ENCODE data around the gene TAS2R38.

- TF ChIP-seq POLR2AphosphoS5 (IDR thresholded peaks at IDR 0.05; ENCODE audit: low read depth) (no peak), CTCF (IDR thresholded peaks at IDR 0.05; ENCODE audit: insufficient read depth, low read length) (no peak), REST (IDR thresholded peaks at IDR 0.05; ENCODE audit: insufficient replicate concordance, low read depth) (no peak)
Measured at GRCh38 chr7:141978351-141978750, 4.8 kb upstream of the TAS2R38 start.
